GM12878 (cell line): ENCODE data around the gene CDKN1B. TPM values are rescaled to one million over a fixed set of nuclear protein-coding genes. Genes with fewer than 3 reads are reported as not detected.

Source experiments
- ATAC-seq: fragments of 200-7000 bp; cut with Tn5 transposase; 3 replicates; pipeline ENCODE4 v1.9.1; 2020; ENCODE audit warnings: mild to moderate bottlenecking, moderate library complexity
- BruUV-seq: library from RNA; stranded (reverse); fragments of 400-500 nt; replicated peaks from 2 replicates; lab custom pipeline; 2021; lab: Mats Ljungman, UMichigan
- CTCF ChIA-PET: fragments of 300-600 bp; sonication (Branson Sonifier 250); formaldehyde crosslinking; extraction: SDS; loops from one replicate; lab custom pipeline; 2021; ENCODE audit warnings: inconsistent platforms; lab: Yijun Ruan, JAX
- POLR2A ChIA-PET: fragments of 350-600 bp; formaldehyde crosslinking; extraction: SDS; loops from one replicate; lab custom pipeline; 2021; ENCODE audit warnings: inconsistent platforms; lab: Charles Lee
- RAD21 ChIA-PET: fragments of 300-600 bp; sonication (Branson Sonifier 250); formaldehyde crosslinking; loops from one replicate; lab custom pipeline; 2023; ENCODE audit warnings: antibody characterized with exemption; ENCODE audit not compliant: unreplicated experiment; lab: Charles Lee
- SMC1A ChIA-PET: fragments of 300-600 bp; sonication (Branson Sonifier 250); formaldehyde crosslinking; loops from one replicate; lab custom pipeline; 2023; ENCODE audit not compliant: unreplicated experiment, uncharacterized antibody; lab: Charles Lee
- DNase-seq: peaks from one replicate; pipeline ENCODE4 v3.0.0-alpha.2; 2011; ENCODE audit warnings: low read depth, low spot score
- FAIRE-seq: peaks from 3 replicates; lab custom pipeline; 2011; peaks lifted over from hg19 to GRCh38; lab: Jason Lieb, UNC
- H2AFZ ChIP-seq: 2 replicates; pipeline ENCODE4 v1.6.0; 2011; ENCODE audit warnings: low read depth, low read length, control low read depth; ENCODE audit not compliant: control insufficient read depth
- H3K27ac ChIP-seq: 2 replicates; pipeline ENCODE4 v1.5.1; 2011; ENCODE audit warnings: control low read depth; ENCODE audit not compliant: control insufficient read depth, insufficient read depth
- H3K27me3 ChIP-seq, 2 experiments: replicated peaks in 1 of 2; 2 replicates each; pipeline versions ENCODE4 v1.6.0 to v1.6.1; 2011; ENCODE audit warnings: low read length in 1 of 2; ENCODE audit not compliant: control insufficient read depth in 2 of 2, insufficient read depth in 2 of 2
- H3K36me3 ChIP-seq, 2 experiments: 2 replicates each; pipeline ENCODE4 v1.5.1; 2011; ENCODE audit warnings: low read length in 1 of 2; ENCODE audit not compliant: control insufficient read depth in 2 of 2, insufficient read depth in 2 of 2
- H3K4me1 ChIP-seq: 2 replicates; pipeline ENCODE4 v1.6.1; 2011; ENCODE audit warnings: mild to moderate bottlenecking, low read length, moderate library complexity, mixed read lengths; ENCODE audit not compliant: control insufficient read depth, insufficient read depth
- H3K4me2 ChIP-seq: 2 replicates; pipeline ENCODE4 v1.6.0; 2011; ENCODE audit warnings: control low read depth; ENCODE audit not compliant: control insufficient read depth, insufficient read depth
- H3K4me3 ChIP-seq: fragments of 200-600 bp; sonication (generic); 2 replicates; pipeline ENCODE4 v1.5.1; 2016
- H3K79me2 ChIP-seq: 2 replicates; pipeline ENCODE4 v1.6.0; 2011; ENCODE audit warnings: low read length; ENCODE audit not compliant: control insufficient read depth, insufficient read depth
- H3K9ac ChIP-seq: 2 replicates; pipeline ENCODE4 v1.8.0; 2011; ENCODE audit warnings: low read length, control low read depth, mixed read lengths; ENCODE audit not compliant: control insufficient read depth, insufficient read depth
- H3K9me3 ChIP-seq: replicated peaks from 3 replicates; pipeline ENCODE4 v1.5.1; 2011; ENCODE audit warnings: mild to moderate bottlenecking, low read length; ENCODE audit not compliant: control insufficient read depth, insufficient read depth
- H4K20me1 ChIP-seq: 2 replicates; pipeline ENCODE4 v1.6.0; 2011; ENCODE audit not compliant: control insufficient read depth, insufficient read depth
- CEBPB ChIP-seq, 2 experiments: fragments of 150-350 bp in 1 of 2; IDR thresholded peaks; 2 replicates each; pipeline ENCODE4 v1.6.1; 2012 to 2014; ENCODE audit warnings: low read depth in 2 of 2, low read length in 2 of 2, borderline replicate concordance in 1 of 2, inconsistent platforms in 1 of 2
- POLR2AphosphoS2 ChIP-seq: IDR thresholded peaks from 2 replicates; pipeline ENCODE4 v1.6.1; 2011; ENCODE audit warnings: low read depth, mild to moderate bottlenecking, low read length, improper control_type of control experiment, moderate library complexity
- WGBS: methylation state at CpG from one replicate; pipeline ENCODE4 v1.1.6; 2016; ENCODE audit warnings: low lambda C conversion rate; ENCODE audit not compliant: insufficient replicate concordance, insufficient coverage; ENCODE audit errors: missing lambda C conversion rate; 5-methylcytosine and 5-hydroxymethylcytosine counted together
- in situ Hi-C: fragments of 300-500 bp; cut with MboI; formaldehyde crosslinking; loops from 9 replicates; pipeline ENCODE4 v1.14.3; 2018; ENCODE audit warnings: mixed read lengths
- intact Hi-C: fragments of 100-400 bp; cut with micrococcal nuclease; formaldehyde crosslinking; loops from one replicate; pipeline ENCODE4 v1.14.2; 2022; ENCODE audit not compliant: unreplicated experiment
- polyA plus RNA-seq, 11 experiments: library from polyadenylated mRNA; depleted of rRNA in 4 of 11; unstranded in 6 of 11; stranded (reverse) in 5 of 11; fragments of >200 nt; fragmentation: Nextera tagmentation in 4 of 11; fragmentation: Illumina TruSeq in 1 of 11; extraction: Ambion mirVana in 4 of 11; extraction: Trizol in 1 of 11; gene quantifications; 1 replicate in 1 of 11; 2 replicates in 10 of 11; pipeline versions ENCODE4 v1.2.1 to v1.2.3, GENCODE V29; 2011 to 2016; ENCODE audit warnings: inconsistent platforms in 2 of 11, missing spikeins in 2 of 11, low read depth in 1 of 11
- total RNA-seq, 4 experiments: library from RNA; depleted of rRNA in 3 of 4; stranded (reverse); fragments of >200 nt in 3 of 4; fragmentation: Illumina TruSeq in 1 of 4; extraction: Trizol in 1 of 4; gene quantifications; 2 replicates each; pipeline versions ENCODE4 v1.2.1 to v1.2.3, GENCODE V29; 2013 to 2021
- TF ChIP-seq, protein P1 (sequence below): IDR thresholded peaks from 2 replicates; pipeline ENCODE4 v1.6.1; 2012; ENCODE audit warnings: low read depth, low read length, improper control_type of control experiment
- TF ChIP-seq, protein P2 (sequence below): fragments of 450-650 bp; IDR thresholded peaks from 2 replicates; pipeline ENCODE4 v1.6.1; 2017; ENCODE audit warnings: mild to moderate bottlenecking, moderate library complexity

CDKN1B gene
- total and polyA plus RNA-seq, 10 of the 15 experiments (the other 5 are each of a cell fraction or from before 2014, with no cell fraction given) = 4.2 to 39.1 (median 23.1) TPM

DNA sequence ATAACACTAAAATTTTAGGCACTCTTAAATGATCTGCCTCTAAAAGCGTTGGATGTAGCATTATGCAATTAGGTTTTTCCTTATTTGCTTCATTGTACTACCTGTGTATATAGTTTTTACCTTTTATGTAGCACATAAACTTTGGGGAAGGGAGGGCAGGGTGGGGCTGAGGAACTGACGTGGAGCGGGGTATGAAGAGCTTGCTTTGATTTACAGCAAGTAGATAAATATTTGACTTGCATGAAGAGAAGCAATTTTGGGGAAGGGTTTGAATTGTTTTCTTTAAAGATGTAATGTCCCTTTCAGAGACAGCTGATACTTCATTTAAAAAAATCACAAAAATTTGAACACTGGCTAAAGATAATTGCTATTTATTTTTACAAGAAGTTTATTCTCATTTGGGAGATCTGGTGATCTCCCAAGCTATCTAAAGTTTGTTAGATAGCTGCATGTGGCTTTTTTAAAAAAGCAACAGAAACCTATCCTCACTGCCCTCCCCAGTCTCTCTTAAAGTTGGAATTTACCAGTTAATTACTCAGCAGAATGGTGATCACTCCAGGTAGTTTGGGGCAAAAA lies 4.1 kb downstream of the CDKN1B start:
- Histone ChIP-seq H3K4me3 (peak overlapping the region; percentile 97), H2AFZ (no peak overlapping the region), H3K9me3 (no peaks in the 10 kb centered on the region), H3K4me1 (peaks cover 5% of the 10 kb centered on the region; the same call in 1 of the 2 replicates), H3K9ac (peak overlapping the region; percentile 97), H3K79me2 (peaks cover 87% of the 10 kb centered on the region), H4K20me1 (no peaks in the 10 kb centered on the region), H3K27me3 (no peaks in the 10 kb centered on the region), H3K27ac (peak overlapping the region; percentile 97), H3K36me3 (peaks cover 0 to 6% of the 10 kb centered on the region in 2 experiments; a peak in 1 of 4 replicates), H3K4me2 (peak overlapping the region; percentile 95)
- intact Hi-C loops (loop anchor here (5.0 to 10.0 kb wide), 3 partner anchors 1066 to 1674 kb away; no protein-coding TSS in a partner anchor), in situ Hi-C loops (no loop called here)
- FAIRE-seq (no peak), ATAC-seq (no peak), DNase-seq (no peak)
- WGBS = 54% methylated on average over 3 of the region's 3 CpGs
- TF ChIP-seq CEBPB (IDR thresholded peaks at IDR 0.05; ENCODE audit: borderline replicate concordance in 1 of 2, low read depth in 2 of 2, low read length in 2 of 2) = no peak
- TF ChIP-seq, protein P1, sequence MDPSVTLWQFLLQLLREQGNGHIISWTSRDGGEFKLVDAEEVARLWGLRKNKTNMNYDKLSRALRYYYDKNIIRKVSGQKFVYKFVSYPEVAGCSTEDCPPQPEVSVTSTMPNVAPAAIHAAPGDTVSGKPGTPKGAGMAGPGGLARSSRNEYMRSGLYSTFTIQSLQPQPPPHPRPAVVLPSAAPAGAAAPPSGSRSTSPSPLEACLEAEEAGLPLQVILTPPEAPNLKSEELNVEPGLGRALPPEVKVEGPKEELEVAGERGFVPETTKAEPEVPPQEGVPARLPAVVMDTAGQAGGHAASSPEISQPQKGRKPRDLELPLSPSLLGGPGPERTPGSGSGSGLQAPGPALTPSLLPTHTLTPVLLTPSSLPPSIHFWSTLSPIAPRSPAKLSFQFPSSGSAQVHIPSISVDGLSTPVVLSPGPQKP = no peak
- TF ChIP-seq, protein P2, sequence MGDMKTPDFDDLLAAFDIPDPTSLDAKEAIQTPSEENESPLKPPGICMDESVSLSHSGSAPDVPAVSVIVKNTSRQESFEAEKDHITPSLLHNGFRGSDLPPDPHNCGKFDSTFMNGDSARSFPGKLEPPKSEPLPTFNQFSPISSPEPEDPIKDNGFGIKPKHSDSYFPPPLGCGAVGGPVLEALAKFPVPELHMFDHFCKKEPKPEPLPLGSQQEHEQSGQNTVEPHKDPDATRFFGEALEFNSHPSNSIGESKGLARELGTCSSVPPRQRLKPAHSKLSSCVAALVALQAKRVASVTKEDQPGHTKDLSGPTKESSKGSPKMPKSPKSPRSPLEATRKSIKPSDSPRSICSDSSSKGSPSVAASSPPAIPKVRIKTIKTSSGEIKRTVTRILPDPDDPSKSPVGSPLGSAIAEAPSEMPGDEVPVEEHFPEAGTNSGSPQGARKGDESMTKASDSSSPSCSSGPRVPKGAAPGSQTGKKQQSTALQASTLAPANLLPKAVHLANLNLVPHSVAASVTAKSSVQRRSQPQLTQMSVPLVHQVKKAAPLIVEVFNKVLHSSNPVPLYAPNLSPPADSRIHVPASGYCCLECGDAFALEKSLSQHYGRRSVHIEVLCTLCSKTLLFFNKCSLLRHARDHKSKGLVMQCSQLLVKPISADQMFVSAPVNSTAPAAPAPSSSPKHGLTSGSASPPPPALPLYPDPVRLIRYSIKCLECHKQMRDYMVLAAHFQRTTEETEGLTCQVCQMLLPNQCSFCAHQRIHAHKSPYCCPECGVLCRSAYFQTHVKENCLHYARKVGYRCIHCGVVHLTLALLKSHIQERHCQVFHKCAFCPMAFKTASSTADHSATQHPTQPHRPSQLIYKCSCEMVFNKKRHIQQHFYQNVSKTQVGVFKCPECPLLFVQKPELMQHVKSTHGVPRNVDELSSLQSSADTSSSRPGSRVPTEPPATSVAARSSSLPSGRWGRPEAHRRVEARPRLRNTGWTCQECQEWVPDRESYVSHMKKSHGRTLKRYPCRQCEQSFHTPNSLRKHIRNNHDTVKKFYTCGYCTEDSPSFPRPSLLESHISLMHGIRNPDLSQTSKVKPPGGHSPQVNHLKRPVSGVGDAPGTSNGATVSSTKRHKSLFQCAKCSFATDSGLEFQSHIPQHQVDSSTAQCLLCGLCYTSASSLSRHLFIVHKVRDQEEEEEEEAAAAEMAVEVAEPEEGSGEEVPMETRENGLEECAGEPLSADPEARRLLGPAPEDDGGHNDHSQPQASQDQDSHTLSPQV = no peak
- TF ChIP-seq POLR2AphosphoS2 = peak; percentile 42; the same call in 1 of the 2 replicates
- ChIA-PET RAD21 (interaction anchor here (0.9 to 3.7 kb wide), 8 partner anchors 14 to 363 kb away, joined by 3 to 27 read pairs (median 4); no protein-coding TSS in a partner anchor), SMC1A (interaction anchor here (0.9 to 3.3 kb wide), 6 partner anchors 14 to 141 kb away, joined by 3 to 26 read pairs (median 3); no protein-coding TSS in a partner anchor), CTCF (interaction anchor here (1.1 to 3.4 kb wide), 2 partner anchors 15 to 76 kb away, joined by 3 to 33 read pairs; no protein-coding TSS in a partner anchor), POLR2A (interaction anchor here (0.5 to 1.6 kb wide), 4 partner anchors 15 to 363 kb away, joined by 3 to 4 read pairs (median 3); no protein-coding TSS in a partner anchor)
- BruUV-seq = no TSS peak
